HG02970 (cell line): Measurements from ENCODE around the gene KRT17.
"Not testable (repeated sequence)": the region's sequence is repeated elsewhere in the genome, so short reads cannot be mapped to it uniquely, and the experiment has no call there.

Experiments used
- ATAC-seq: cut with Tn5 transposase; IDR thresholded peaks from one replicate; pipeline ENCODE4 v1.9.1; 2021; ENCODE audit warnings: mild to moderate bottlenecking, moderate library complexity, moderate number of reproducible peaks; ENCODE audit not compliant: unreplicated experiment, low FRiP score

Gene KRT17

GRCh38 chr17:41654678-41655607, 30.6 kb upstream of the KRT17 start:
- no peak for ATAC-seq

- ATAC-seq = no peak
Observed at GRCh38 chr17:41653892-41654677, 29.7 kb upstream of the KRT17 start.

- no peak for ATAC-seq
Observed at GRCh38 chr17:41653421-41653820, 29.0 kb upstream of the KRT17 start.

GRCh38 chr17:41652461-41652970, 28.1 kb upstream of the KRT17 start:
- no peak for ATAC-seq

- ATAC-seq = no peak
Observed at GRCh38 chr17:41651625-41652460, 27.5 kb upstream of the KRT17 start.

- no peak for ATAC-seq
Observed at GRCh38 chr17:41650794-41651624, 26.6 kb upstream of the KRT17 start.

- no peak for ATAC-seq
Observed at GRCh38 chr17:41649923-41650519, 25.6 kb upstream of the KRT17 start.

GRCh38 chr17:41648411-41649195, 24.2 kb upstream of the KRT17 start:
- ATAC-seq = no peak

- no peak for ATAC-seq
Observed at GRCh38 chr17:41647940-41648410, 23.6 kb upstream of the KRT17 start.

GRCh38 chr17:41647038-41647813, 22.9 kb upstream of the KRT17 start:
- no peak for ATAC-seq

GRCh38 chr17:41642252-41643156, 18.1 kb upstream of the KRT17 start:
- no peak for ATAC-seq

- ATAC-seq = not testable (repeated sequence)
Observed at GRCh38 chr17:41640596-41640995, 16.2 kb upstream of the KRT17 start.

GRCh38 chr17:41639492-41640473, 15.4 kb upstream of the KRT17 start:
- no peak for ATAC-seq

- ATAC-seq = no peak
Observed at GRCh38 chr17:41638941-41639340, 14.6 kb upstream of the KRT17 start.

GRCh38 chr17:41638194-41638593, 13.8 kb upstream of the KRT17 start:
- no peak for ATAC-seq
